ENCODE results near the gene PRCC.
A peak's percentile ranks its signal among the peaks of the same experiment; 100 is the strongest.

- TF ChIP-seq, protein P1, sequence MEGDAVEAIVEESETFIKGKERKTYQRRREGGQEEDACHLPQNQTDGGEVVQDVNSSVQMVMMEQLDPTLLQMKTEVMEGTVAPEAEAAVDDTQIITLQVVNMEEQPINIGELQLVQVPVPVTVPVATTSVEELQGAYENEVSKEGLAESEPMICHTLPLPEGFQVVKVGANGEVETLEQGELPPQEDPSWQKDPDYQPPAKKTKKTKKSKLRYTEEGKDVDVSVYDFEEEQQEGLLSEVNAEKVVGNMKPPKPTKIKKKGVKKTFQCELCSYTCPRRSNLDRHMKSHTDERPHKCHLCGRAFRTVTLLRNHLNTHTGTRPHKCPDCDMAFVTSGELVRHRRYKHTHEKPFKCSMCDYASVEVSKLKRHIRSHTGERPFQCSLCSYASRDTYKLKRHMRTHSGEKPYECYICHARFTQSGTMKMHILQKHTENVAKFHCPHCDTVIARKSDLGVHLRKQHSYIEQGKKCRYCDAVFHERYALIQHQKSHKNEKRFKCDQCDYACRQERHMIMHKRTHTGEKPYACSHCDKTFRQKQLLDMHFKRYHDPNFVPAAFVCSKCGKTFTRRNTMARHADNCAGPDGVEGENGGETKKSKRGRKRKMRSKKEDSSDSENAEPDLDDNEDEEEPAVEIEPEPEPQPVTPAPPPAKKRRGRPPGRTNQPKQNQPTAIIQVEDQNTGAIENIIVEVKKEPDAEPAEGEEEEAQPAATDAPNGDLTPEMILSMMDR (IDR thresholded peaks at IDR 0.05) = peak; percentile 73 to 95 (median 79)
- TF ChIP-seq POLR2AphosphoS5 (IDR thresholded peaks at IDR 0.05) (no peak), POLR2A (IDR thresholded peaks at IDR 0.05; ENCODE audit: low read depth) (no peak), EP300 (IDR thresholded peaks at IDR 0.05) (no peak)
Measured at GRCh38 chr1:156838972-156839371, 71.6 kb downstream of the PRCC start.

Measured in esophagus muscularis mucosa (tissue), 4 donors.